ENCODE results near the gene CIB2. TPM values are rescaled to one million over a fixed set of nuclear protein-coding genes. Genes with fewer than 3 reads are reported as not detected.
A peak's percentile ranks its signal among the peaks of the same experiment; 100 is the strongest.

CIB2 gene
- total RNA-seq, 1 donor from 2014 or later: 6.7 TPM

DNA sequence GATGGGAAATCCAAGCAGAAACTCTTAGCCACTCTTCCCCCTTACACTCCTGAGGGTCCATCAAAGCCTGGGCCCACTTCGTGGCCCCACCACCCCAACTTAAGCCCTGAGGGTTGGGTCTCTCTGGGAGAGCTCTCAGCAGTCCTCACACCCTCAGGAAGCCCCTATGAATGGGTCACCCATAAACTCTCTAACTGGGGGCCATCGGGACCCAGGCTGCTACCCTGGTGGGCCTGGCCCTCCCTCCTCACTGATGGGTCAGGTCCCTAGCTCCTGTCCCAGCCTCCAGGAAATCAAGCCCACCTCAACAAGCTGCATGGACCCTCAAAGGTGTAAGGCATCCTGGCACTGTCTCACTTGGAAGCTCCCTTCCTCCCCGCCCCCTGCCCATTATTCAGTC is 19.5 kb downstream of the CIB2 start:
- no peaks in the 10 kb centered on the region for H3K36me3 ChIP-seq
- H3K4me3 ChIP-seq: no peak overlapping the region
- no peak overlapping the region for H3K27ac ChIP-seq
- H3K27me3 ChIP-seq: no peaks in the 10 kb centered on the region
- no peaks in the 10 kb centered on the region for H3K4me1 ChIP-seq
- TF ChIP-seq, protein P1, sequence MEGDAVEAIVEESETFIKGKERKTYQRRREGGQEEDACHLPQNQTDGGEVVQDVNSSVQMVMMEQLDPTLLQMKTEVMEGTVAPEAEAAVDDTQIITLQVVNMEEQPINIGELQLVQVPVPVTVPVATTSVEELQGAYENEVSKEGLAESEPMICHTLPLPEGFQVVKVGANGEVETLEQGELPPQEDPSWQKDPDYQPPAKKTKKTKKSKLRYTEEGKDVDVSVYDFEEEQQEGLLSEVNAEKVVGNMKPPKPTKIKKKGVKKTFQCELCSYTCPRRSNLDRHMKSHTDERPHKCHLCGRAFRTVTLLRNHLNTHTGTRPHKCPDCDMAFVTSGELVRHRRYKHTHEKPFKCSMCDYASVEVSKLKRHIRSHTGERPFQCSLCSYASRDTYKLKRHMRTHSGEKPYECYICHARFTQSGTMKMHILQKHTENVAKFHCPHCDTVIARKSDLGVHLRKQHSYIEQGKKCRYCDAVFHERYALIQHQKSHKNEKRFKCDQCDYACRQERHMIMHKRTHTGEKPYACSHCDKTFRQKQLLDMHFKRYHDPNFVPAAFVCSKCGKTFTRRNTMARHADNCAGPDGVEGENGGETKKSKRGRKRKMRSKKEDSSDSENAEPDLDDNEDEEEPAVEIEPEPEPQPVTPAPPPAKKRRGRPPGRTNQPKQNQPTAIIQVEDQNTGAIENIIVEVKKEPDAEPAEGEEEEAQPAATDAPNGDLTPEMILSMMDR (IDR thresholded peaks at IDR 0.05): no peak
- DNase-seq (ENCODE audit: low spot score in 2 of 2): no peak
- H3K9me3 ChIP-seq: no peaks in the 10 kb centered on the region
- intact Hi-C loops (cut with DNase I): loop anchor here (5.0 kb wide), 1 partner anchor 311 kb away; no protein-coding TSS in a partner anchor

DNA sequence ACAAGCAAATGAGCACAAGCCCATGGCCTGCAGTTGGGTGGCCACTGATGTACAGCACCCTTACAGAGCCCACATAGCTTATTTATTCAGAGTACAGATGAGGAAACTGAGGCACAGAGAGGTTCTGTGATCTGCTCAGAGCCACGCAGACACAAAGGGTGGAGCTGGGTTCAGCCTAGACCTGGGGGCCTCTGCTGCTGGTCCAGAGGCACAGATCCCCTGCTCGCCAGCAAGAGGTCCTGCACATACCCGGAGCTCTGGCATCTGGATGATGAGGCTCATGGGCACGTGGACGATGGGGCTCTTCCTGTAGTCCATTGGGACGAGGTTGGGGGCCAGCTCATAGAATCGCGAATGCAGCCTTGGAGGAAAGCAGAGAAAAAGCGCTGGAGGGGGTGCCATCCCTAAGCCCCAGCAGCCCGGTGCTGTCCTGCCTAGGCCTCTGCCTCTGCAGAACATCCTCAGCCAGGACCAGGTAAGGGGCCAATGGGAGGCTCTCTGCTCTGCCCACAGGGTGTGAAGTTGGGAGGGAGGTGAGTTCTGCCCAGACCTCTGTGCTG is 20.2 kb downstream of the CIB2 start:
- Histone ChIP-seq H3K4me3 (no peak overlapping the region), H3K4me1 (no peaks in the 10 kb centered on the region), H3K27ac (no peak overlapping the region), H3K36me3 (no peaks in the 10 kb centered on the region), H3K27me3 (no peaks in the 10 kb centered on the region), H3K9me3 (no peaks in the 10 kb centered on the region)
- no peak for DNase-seq (ENCODE audit: low spot score in 2 of 2)
- intact Hi-C loops (cut with DNase I): loop anchor here (5.0 kb wide), 1 partner anchor 311 kb away; no protein-coding TSS in a partner anchor
- TF ChIP-seq, protein P1 (IDR thresholded peaks at IDR 0.05): no peak

DNA sequence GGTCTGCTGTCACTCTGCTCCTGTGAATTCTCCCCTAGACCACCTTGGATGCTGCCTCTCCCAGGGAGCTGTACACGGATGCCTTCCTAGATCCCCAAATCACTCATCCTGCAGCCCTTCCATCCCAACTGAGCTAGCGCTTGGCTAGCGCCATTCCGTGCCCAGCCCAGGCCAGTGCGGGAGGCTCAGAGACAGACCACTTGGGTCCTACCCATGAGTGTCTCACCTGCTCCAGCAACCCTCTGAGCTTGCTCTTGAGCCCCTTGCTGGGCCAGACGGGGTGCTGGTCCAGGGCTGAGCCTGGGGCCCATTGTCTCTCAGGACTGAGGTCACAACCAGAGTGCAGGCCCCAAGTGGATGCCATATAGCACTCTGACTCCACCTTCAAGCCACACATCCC is 21.1 kb downstream of the CIB2 start:
- DNase-seq (ENCODE audit: low spot score in 2 of 2): no peak
- intact Hi-C loops (cut with DNase I): loop anchor here (5.0 kb wide), 1 partner anchor 312 kb away; no protein-coding TSS in a partner anchor
- H3K9me3 ChIP-seq: no peaks in the 10 kb centered on the region

DNA sequence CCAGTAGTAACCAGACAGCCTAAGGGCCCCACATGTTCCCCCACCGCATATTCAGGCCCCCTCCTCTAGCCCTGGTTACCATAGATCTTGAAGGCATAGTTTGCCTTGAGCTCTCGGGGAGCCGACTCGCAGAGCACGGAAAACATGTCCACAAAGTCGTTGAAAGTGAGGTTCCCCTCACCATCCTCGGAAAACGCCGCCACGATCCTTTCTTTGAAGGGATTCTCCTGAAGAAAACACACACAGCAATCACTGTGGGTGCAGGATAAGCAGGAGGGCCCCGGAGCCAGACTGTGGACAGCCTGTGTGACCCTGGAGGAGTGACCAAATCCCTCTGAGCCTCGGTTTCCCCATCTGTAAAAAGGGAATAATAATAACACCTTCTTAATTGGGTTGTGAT is 22.1 kb downstream of the CIB2 start:
- Histone ChIP-seq H3K27ac (no peak overlapping the region), H3K36me3 (no peaks in the 10 kb centered on the region), H3K27me3 (no peaks in the 10 kb centered on the region), H3K4me3 (no peak overlapping the region), H3K9me3 (no peaks in the 10 kb centered on the region), H3K4me1 (no peaks in the 10 kb centered on the region)
- DNase-seq (ENCODE audit: low spot score in 2 of 2): no peak
- intact Hi-C loops (cut with DNase I): no loop called here
- TF ChIP-seq, protein P1 (IDR thresholded peaks at IDR 0.05): no peak

More for the DNA sequence above, 21.1 kb downstream of the CIB2 start:
- no peaks in the 10 kb centered on the region for H3K36me3 ChIP-seq
- no peaks in the 10 kb centered on the region for H3K27me3 ChIP-seq
- H3K4me1 ChIP-seq: no peaks in the 10 kb centered on the region
- TF ChIP-seq, protein P1 (IDR thresholded peaks at IDR 0.05): no peak
- no peak overlapping the region for H3K27ac ChIP-seq
- no peak overlapping the region for H3K4me3 ChIP-seq

DNA sequence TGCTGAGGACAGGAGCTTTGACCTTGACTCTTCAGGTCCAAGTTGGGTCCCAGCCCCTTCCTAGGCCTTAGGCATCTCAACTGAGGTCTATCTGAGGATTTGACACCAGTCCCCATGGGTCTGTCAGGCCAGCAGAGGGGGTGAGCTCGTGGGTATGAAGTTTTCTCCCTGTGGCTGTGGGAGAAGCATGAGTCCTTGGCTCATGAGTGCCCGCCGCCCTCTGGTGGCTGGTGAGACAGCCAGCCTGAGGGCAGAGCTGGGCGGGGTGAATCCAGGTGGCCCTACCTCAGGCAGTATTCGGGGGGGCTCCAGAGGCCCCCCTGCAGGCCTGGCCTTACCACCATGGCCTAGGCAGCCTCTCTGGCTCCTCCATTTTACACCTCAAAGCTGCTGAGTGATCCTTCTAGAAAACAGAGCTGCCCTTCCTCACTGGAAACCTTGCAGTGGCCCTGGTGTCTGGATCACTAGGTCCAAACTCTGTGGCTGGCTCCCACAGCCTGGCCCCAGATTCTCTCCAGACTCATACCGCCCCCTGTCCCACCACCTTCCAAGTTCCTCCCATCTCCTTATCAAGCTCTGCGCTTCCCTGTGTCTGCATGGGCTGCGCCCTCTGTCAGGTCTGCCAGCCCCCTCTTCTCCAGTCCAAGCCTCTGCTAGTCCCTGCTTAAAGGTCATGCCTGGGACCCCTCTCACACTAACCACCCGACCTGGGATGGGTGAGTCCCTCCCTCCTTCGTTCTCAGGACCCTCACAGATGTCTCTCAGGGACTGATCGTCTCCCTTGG is 22.8 kb downstream of the CIB2 start:
- no peaks in the 10 kb centered on the region for H3K9me3 ChIP-seq
- no peaks in the 10 kb centered on the region for H3K36me3 ChIP-seq
- H3K27ac ChIP-seq: no peak overlapping the region
- intact Hi-C loops (cut with DNase I): loop anchor here (1.0 kb wide), 2 partner anchors 142 to 149 kb away; no protein-coding TSS in a partner anchor
- no peak overlapping the region for H3K4me3 ChIP-seq
- TF ChIP-seq, protein P1 (IDR thresholded peaks at IDR 0.05): peak; percentile 91 to 96 (median 95)
- H3K27me3 ChIP-seq: no peaks in the 10 kb centered on the region
- no peaks in the 10 kb centered on the region for H3K4me1 ChIP-seq
- DNase-seq (ENCODE audit: low spot score in 2 of 2): peak; percentile 41 to 93
